Measurements from ENCODE around the gene UBTF. TPM values are rescaled to one million over a fixed set of nuclear protein-coding genes. Genes with fewer than 3 reads are reported as not detected.

The UBTF gene
- total RNA-seq, 6 experiments from 2014 or later, result 22.3 to 35.9 (median 32.0) TPM

DNA sequence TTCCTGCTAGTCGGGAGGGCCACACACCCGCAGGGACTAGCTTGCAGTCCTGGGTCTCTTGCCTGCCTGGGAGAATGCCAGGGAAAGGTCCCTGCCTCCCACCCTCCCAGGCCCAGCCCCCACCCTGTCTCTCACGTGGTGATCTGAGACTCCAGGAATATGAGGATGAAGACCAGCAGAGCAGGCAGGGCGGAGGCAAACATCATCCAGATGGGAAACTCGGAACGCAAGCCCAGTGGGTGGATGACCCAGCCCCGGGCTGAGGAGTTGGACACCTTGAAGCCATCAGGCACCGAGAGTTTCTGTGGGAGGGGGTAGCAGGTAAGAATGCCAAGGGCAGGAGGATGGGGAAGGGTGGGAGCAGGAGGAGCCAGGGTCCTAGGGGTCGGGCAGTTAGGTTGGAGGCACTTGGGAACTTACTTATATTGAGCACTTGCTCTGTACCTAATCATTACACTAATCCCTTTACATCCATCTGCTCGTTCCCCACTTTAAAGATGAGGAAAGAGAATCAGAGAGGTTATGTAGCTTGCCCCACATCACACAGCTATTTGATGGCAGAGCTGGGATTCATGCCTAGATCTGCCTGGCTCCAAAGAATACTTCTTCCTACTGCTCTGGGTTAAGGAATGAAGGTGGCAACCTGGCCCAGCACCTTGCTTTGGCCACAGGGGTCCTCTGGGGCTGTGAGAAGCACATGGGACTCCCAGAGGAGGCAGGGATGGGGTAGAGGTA is 35.1 kb upstream of the UBTF start:
- WGBS (ENCODE audit: insufficient coverage, low coverage, low lambda C conversion rate, missing lambda C conversion rate), result 72% methylated on average over 8 of the region's 10 CpGs

DNA sequence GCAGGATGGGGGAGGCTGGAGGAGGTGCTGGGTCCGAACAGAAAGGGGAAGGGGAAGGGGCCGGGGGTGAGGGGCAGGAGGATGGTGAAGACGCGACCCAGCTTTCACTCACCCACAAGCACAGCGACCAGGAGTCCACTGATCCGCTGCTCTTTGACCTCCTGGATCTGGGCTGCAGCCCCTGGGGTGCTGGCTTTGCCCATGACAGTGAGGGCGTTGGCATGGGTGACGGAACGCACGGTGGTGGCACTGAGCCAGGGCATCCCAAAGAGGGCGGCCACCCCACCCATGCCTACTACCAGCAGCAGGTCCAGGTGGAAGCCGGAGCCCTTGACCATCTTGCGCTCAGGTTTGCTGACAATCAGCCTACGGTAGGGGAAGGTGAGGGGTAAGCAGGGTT is 33.5 kb upstream of the UBTF start:
- no peaks in the 10 kb centered on the region for H3K9me3 ChIP-seq
- 74% methylated on average over 6 of the region's 14 CpGs for WGBS (ENCODE audit: insufficient coverage, low coverage, low lambda C conversion rate, missing lambda C conversion rate)
- no peak overlapping the region for H3K27ac ChIP-seq
- H3K4me3 ChIP-seq, result no peak overlapping the region
- DNase-seq, result no peak
- no peak for ATAC-seq
- TF ChIP-seq POLR2A (IDR thresholded peaks at IDR 0.05) (no peak), CTCF (IDR thresholded peaks at IDR 0.05) (no peak)
- no peaks in the 10 kb centered on the region for H3K27me3 ChIP-seq
- H3K4me1 ChIP-seq, result peaks cover 0 to 4% (median under 1%) of the 10 kb centered on the region in 4 donors
- intact Hi-C loops (cut with DNase I), result no loop called here
- H3K36me3 ChIP-seq, result no peaks in the 10 kb centered on the region

More for the DNA sequence above, 35.1 kb upstream of the UBTF start:
- Histone ChIP-seq H3K9me3 (no peaks in the 10 kb centered on the region), H3K36me3 (no peaks in the 10 kb centered on the region), H3K27me3 (no peaks in the 10 kb centered on the region), H3K4me1 (no peaks in the 10 kb centered on the region), H3K27ac (no peak overlapping the region), H3K4me3 (no peak overlapping the region)
- no peak for DNase-seq
- TF ChIP-seq CTCF (IDR thresholded peaks at IDR 0.05) (no peak), POLR2A (IDR thresholded peaks at IDR 0.05) (no peak)
- no peak for ATAC-seq
- intact Hi-C loops (cut with DNase I), result no loop called here

DNA sequence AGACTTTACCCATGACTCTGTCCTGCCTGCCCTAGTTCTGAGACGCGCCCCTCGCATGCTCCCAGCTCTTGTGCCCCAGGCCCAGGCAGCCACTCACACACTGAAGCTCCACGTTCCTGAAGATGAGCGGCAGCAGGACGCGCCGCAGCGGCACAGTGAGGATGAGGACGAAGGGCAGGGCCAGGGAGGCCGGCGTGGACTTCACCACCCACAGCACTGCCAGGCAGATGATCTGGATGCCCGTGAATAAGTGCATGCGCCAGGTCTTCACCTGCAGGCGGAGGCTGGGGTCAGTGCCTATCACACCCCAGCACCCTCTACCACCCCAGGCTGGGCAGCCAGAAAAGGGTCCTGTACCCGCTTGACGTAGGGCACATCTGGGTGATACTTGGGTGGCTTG is 31.6 kb upstream of the UBTF start:
- DNase-seq (no peak), ATAC-seq (no peak)
- H3K4me1 ChIP-seq, result peaks cover 0 to 19% (median 8%) of the 10 kb centered on the region in 4 donors
- no peaks in the 10 kb centered on the region for H3K27me3 ChIP-seq
- intact Hi-C loops (cut with DNase I), result no loop called here
- no peaks in the 10 kb centered on the region for H3K9me3 ChIP-seq
- no peak overlapping the region for H3K27ac ChIP-seq
- H3K4me3 ChIP-seq, result no peak overlapping the region
- TF ChIP-seq CTCF (IDR thresholded peaks at IDR 0.05) (no peak), POLR2A (IDR thresholded peaks at IDR 0.05) (no peak)
- 100% methylated on average over 1 of the region's 17 CpGs for WGBS (ENCODE audit: insufficient coverage, low coverage, low lambda C conversion rate, missing lambda C conversion rate)
- H3K36me3 ChIP-seq, result no peaks in the 10 kb centered on the region

DNA sequence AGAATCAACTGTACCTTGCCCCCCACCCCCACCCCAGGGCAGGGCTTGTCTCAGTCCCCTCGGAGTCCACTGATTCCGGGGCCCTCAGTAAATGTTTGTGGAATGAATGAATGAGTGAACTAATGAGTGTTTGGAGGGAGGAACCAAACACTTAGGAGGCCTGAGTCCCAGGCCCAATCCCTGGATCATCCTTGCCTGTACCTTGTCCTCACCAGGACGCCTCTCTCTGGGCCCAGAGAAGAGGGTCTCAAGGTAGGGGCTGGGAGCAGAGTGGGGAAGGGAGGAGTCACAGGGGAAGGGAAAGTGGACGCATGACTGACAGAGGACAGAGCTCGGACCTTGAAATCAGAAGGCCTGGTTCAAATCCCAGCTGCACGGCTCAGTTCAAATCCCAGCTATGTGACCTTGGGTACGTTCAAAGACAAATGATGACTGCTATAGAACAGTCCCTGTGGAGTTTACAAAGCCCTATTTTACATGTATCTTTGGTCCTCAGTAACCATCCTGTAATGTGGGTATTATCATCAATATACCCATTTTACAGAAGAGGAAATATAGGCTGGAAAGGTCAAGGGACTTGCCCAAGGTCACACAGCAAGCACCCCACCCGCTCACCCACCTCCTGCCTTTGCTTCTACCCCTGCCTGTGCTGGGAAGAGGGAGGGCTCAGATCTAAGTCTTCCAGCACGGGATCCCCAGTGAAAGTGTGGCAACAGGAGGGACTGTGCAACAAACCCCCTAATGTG is 30.2 kb upstream of the UBTF start:
- 81% methylated on average over 7 of the region's 9 CpGs for WGBS (ENCODE audit: insufficient coverage, low coverage, low lambda C conversion rate, missing lambda C conversion rate)
- Histone ChIP-seq H3K9me3 (no peaks in the 10 kb centered on the region), H3K27me3 (no peaks in the 10 kb centered on the region), H3K4me1 (peaks cover 0 to 19% (median 8%) of the 10 kb centered on the region in 4 donors), H3K36me3 (no peaks in the 10 kb centered on the region), H3K4me3 (no peak overlapping the region), H3K27ac (no peak overlapping the region)
- ATAC-seq (no peak), DNase-seq (no peak)
- no peak for TF ChIP-seq POLR2A (IDR thresholded peaks at IDR 0.05)
- TF ChIP-seq CTCF (IDR thresholded peaks at IDR 0.05), result no peak
- intact Hi-C loops (cut with DNase I), result no loop called here
